AG10803 (cell line): ENCODE data around the gene CLDN10.

Experiments
- DNase-seq: peaks from one replicate; pipeline ENCODE4 v3.0.0; 2010; ENCODE audit warnings: low read depth
- H3K4me3 ChIP-seq: 2 replicates; pipeline ENCODE4 v1.5.1; 2011; ENCODE audit warnings: mild to moderate bottlenecking, low read length, control low read depth
- CTCF ChIP-seq: conservative IDR thresholded peaks from 2 replicates; pipeline ENCODE4 v1.5.1; 2011; ENCODE audit warnings: mild to moderate bottlenecking, low read length, control low read depth, inconsistent platforms

Gene CLDN10

GRCh38 chr13:95588721-95589120, 36.2 kb downstream of the CLDN10 start:
- no peak overlapping the region for H3K4me3 ChIP-seq
- TF ChIP-seq CTCF: no peak
- DNase-seq: peak; percentile 39

GRCh38 chr13:95593462-95593861, 40.9 kb downstream of the CLDN10 start:
- no peak overlapping the region for H3K4me3 ChIP-seq
- no peak for TF ChIP-seq CTCF
- no peak for DNase-seq

- DNase-seq: no peak
- TF ChIP-seq CTCF: no peak
- H3K4me3 ChIP-seq: no peak overlapping the region
Observed at GRCh38 chr13:95596701-95597100, 44.2 kb downstream of the CLDN10 start.

- TF ChIP-seq CTCF: no peak
- no peak overlapping the region for H3K4me3 ChIP-seq
- DNase-seq: no peak
Observed at GRCh38 chr13:95601216-95601615, 48.7 kb downstream of the CLDN10 start.

GRCh38 chr13:95601906-95602305, 49.4 kb downstream of the CLDN10 start:
- no peak for TF ChIP-seq CTCF
- no peak for DNase-seq
- no peak overlapping the region for H3K4me3 ChIP-seq

GRCh38 chr13:95603887-95604555, 51.5 kb downstream of the CLDN10 start:
- TF ChIP-seq CTCF: no peak
- no peak overlapping the region for H3K4me3 ChIP-seq
- DNase-seq: no peak

- no peak overlapping the region for H3K4me3 ChIP-seq
- TF ChIP-seq CTCF: no peak
- DNase-seq: no peak
Observed at GRCh38 chr13:95604556-95604915, 52.0 kb downstream of the CLDN10 start.
